ENCODE measurements around the gene PAGE3.
A peak's percentile ranks its signal among the peaks of the same experiment; 100 is the strongest.

Gene PAGE3, protein sequence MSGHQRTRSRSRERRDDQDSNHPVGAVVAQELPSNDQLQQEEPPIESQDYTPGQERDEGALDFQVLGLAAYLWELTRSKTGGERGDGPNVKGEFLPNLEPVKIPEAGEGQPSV

DNA sequence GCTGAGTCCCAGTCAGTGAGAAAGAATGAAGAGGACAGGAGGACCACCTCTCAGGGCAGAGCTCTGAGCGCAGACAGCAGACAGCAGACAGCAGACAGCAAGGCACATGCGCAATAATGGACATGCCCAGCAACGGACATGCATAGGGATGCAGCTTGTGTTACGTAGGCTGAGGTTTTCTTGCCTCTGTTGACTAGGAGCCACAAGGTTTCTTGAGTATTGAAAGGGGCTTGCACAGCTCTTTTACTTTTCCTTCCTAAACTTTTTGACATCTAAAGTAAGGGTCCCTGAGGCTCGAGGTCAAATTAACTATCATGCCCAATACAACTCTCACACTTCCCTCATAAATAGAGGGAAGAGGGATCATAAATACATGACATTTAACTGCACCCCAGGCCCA, at the start of gene PAGE3:
Gene PAGE3, minus strand, starts transcription at position 101 of the 400 bp plus-strand sequence. CDS start 1,013 bp downstream, outside the sequence.
- no peak for DNase-seq

DNA sequence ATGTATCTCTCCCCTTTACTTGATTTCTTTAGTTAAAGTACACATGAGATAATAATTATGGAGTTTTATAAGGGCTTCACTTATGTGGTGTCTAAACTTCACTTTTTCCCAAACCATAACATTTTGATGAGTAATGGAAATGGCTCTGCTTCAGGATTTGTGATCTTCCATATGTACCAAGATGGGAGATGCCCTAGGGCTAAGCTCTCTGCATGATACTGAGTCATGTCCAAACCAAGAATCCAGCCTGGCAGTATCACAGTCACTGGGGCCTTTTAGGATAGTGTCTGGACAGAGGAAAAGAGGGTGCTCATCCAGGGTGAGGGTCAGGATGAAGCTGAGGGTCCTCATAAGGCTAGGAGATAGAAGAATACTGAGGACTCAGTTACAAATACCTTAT, 47.9 kb upstream of the PAGE3 start:
- no peak for DNase-seq

DNA sequence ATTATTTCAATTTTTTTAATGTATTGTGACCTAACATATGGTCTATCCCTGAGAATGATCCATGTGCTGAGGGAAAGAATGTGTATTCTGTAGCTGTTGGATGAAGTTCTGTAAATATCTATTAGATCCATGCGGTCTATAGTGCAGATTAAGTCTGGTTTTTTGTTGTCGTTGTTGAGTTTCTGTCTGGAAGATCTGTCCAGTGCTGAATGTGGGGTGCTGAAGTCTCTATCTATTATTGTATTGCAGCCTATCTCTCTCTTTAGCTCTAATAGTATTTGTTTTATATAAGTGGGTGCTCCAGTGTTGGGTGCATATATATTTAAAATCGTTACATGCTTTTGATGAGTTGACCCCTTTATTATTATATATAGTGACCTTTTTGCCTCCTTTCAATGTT, 26.2 kb upstream of the PAGE3 start:
- no peak for DNase-seq

DNA sequence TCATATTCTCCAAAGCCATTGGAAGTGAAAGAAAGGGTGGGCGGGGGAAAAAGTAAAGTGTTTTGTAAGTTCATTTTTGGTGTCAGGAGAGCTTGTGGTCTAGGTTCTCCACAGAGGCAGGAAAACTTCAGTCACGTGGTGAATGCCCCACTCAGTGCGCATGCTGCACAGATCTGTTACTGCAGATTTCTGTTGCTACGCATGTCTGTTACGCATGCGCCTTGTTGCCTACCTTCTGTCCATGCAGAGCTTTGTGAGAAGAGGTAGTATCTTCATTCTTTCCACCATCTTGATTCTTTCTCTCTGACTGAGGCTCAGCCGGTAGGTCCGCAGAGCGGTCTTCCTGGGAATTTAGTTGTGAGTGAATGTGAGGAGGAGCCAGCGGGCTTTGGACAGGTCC, 15.1 kb upstream of the PAGE3 start:
- DNase-seq = no peak

DNA sequence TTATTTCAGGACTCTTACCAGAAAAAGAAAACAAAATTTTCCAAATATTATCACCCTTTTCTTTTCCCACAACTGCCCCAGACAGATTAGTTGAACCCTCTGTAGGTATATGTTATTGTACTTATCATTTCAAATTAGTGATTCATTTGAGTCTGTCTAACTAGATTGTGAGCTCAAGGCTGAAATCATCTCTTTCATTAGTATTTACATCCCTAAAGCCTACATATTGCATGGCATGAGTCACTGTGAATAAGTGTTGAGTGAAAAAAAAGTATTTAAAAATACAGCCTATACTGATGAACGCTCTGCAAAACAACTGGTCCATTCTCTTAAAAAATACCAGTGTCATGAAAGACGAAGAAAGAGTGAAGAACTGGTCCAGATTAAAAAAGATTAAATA, 3.9 kb downstream of the PAGE3 start:
- DNase-seq = no peak

DNA sequence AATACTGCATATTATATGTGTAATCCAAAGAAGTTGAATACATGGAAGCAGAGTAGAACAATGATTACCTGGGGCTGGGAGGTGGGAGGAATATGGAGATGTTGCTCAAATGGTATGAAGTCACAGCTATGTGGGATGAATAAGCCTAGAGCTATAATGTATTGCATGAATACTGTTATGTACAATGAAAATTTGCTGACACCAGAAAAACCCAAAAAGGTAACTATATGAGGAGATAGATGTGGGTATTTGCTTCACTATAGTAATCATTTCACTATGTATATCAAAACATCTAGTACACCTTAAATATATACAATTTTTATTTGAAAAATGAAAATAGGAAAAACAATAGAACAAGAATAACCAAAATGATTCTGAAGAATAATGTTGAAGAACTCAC, 11.2 kb downstream of the PAGE3 start:
- DNase-seq = no peak

DNA sequence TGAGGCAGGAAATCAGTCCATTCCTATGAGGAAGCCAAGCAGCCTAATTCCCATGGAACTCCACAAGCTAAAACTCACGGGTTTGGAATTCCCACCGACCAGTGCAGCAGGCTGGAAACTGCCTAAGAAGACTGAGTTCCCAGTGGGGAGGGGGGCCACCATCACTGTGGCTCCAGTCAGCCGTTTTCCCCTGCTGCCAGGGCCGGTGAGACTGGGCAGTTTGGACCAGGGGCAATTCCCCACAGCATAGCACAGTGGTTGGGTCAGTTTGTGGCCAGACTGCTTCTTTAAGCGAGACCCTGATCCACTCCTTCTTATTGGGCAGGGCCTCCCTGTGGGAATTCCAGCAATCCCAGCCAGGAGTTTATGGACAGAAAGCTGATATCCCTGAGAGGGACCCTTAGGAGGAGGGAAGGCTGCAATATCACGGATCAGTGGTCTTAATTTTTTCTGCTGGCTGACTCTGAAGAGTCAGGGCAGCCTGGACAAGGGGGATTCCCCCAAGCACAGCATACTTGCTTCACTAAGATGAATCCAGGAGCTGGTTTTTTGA, 23.9 kb downstream of the PAGE3 start:
- no peak for DNase-seq

DNA sequence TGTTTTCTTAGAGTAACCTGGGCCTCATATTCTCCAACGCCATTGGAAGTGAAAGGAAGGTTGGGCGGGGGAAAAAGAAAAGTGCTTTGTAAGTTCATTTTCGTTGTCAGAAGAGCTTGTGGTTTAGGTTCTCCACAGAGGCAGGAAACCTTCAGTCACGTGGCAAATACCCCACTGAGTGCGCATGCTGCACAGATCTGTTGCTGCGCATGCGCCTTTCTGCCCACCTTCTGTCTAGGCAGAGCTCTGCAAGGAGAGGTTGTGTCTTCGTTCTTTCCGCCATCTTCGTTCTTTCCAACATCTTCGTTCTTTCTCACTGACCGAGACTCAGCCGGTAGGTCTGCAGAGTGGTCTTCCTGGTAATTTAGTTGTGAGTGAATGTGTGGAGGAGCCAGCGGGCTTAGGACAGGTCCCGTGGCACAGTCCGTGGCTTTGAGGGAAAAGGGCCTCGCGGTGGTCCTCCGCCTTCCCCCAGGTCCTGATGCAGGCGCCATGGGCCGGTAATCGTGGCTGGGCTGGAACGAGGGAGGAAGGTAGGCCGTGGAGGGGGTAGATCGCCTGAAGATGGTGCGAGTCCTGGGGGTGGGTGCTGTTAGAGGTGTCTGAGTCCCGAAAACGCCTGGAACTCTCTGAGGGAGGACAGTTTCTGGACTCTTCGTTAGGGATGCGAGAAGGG, 44.5 kb downstream of the PAGE3 start, which contains the start of gene PAGE5:
Gene PAGE5, plus strand, starts transcription at position 228 of the 676 bp plus-strand sequence. CDS start 1,037 bp downstream, outside the sequence.
- DNase-seq = peak; percentile 4

DNA sequence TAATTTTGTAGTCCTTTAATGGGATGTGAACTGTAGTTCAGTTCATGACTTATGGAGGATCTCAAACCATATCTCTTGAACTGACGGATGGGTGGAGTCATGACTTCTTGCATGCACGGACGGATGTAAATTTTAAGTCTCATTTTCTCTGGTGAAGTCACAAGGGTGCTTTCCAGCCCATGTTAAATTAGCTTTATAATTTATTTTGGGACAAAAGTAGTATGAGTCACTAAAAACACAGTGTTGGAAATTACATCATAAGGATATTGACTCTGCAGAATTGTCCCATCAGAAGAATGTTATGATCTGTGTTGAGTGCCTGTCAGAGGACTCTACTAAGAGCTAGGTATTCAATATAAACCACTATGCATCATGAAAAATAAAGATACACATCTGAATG, 51.3 kb downstream of the PAGE3 start:
- DNase-seq = no peak

DNA sequence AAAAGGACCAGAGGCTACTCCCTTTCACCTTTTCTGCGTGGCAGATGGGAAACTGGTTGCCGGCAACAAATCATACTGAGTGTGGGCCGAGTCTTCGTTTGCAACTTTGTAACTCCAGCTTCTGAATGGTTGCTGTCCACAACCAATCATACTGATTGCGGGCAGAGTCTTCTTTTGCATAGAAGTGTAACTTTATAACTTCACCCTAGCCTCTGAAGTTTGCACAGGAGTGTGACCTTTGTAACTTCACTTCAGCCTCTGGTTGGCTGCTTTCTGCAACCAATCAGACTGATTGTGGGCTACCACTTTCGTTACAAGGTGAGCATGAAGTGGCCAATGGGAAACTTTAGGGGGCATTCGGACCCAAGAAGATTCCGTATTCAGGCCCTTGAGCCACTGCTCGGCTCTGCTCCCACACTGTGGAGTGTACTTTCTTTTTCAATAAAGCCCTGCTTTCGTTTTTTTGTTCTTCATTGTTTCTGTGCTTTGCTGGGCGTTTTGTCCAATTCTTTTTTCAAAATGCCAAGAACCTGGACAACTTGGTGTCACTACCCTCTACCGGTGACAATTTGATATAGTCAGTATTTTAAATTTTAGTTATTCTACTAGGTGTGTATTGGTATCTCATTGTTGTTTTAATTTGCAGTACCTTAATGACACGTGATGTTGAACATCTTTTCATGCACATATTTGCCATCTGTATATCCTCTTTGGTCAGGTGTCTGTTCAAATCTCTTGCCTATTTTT, 53.6 kb downstream of the PAGE3 start:
- no peak for DNase-seq
